ENCODE results near the gene PCDH11Y. TPM values are rescaled to one million over a fixed set of nuclear protein-coding genes. Genes with fewer than 3 reads are reported as not detected.
"Not testable (repeated sequence)": the region's sequence is repeated elsewhere in the genome, so short reads cannot be mapped to it uniquely, and the experiment has no call there.

Gene PCDH11Y
- total RNA-seq, 1 donor, result not detected

GRCh38 chrY:5324931-5325330 is 324.8 kb downstream of the PCDH11Y start:
- not testable (repeated sequence) for H3K27ac ChIP-seq (ENCODE audit: low read depth, low read length); DNase-seq (ENCODE audit: insufficient read length, low spot score, missing footprints); H4K20me1 ChIP-seq (ENCODE audit: insufficient read depth, low read length); H3K4me2 ChIP-seq (ENCODE audit: insufficient read depth, low read length); H3K9me3 ChIP-seq (ENCODE audit: low read depth, low read length); H3K36me3 ChIP-seq (ENCODE audit: insufficient read depth, low read length); H3K27me3 ChIP-seq (ENCODE audit: insufficient read depth, low read length); H2AFZ ChIP-seq (ENCODE audit: low read length); H3K79me2 ChIP-seq (ENCODE audit: insufficient read depth, low read length); H3K4me1 ChIP-seq (ENCODE audit: insufficient read depth, low read length); H3K4me3 ChIP-seq (ENCODE audit: insufficient read depth, low read length)

GRCh38 chrY:5342220-5342619 is 342.1 kb downstream of the PCDH11Y start:
- not testable (repeated sequence) for H3K4me3 ChIP-seq (ENCODE audit: insufficient read depth, low read length); H3K27me3 ChIP-seq (ENCODE audit: insufficient read depth, low read length); H3K36me3 ChIP-seq (ENCODE audit: insufficient read depth, low read length); H3K27ac ChIP-seq (ENCODE audit: low read depth, low read length); H3K9me3 ChIP-seq (ENCODE audit: low read depth, low read length); H3K4me2 ChIP-seq (ENCODE audit: insufficient read depth, low read length); H2AFZ ChIP-seq (ENCODE audit: low read length); H3K4me1 ChIP-seq (ENCODE audit: insufficient read depth, low read length); DNase-seq (ENCODE audit: insufficient read length, low spot score, missing footprints); H4K20me1 ChIP-seq (ENCODE audit: insufficient read depth, low read length); H3K79me2 ChIP-seq (ENCODE audit: insufficient read depth, low read length)

- not testable (repeated sequence) for H4K20me1 ChIP-seq (ENCODE audit: insufficient read depth, low read length); H3K4me3 ChIP-seq (ENCODE audit: insufficient read depth, low read length); H3K4me1 ChIP-seq (ENCODE audit: insufficient read depth, low read length); H3K27me3 ChIP-seq (ENCODE audit: insufficient read depth, low read length); H3K27ac ChIP-seq (ENCODE audit: low read depth, low read length); H2AFZ ChIP-seq (ENCODE audit: low read length); H3K9me3 ChIP-seq (ENCODE audit: low read depth, low read length); H3K36me3 ChIP-seq (ENCODE audit: insufficient read depth, low read length); H3K79me2 ChIP-seq (ENCODE audit: insufficient read depth, low read length); DNase-seq (ENCODE audit: insufficient read length, low spot score, missing footprints); H3K4me2 ChIP-seq (ENCODE audit: insufficient read depth, low read length)
These were observed 543.6 kb downstream of the PCDH11Y start for GRCh38 chrY:5543705-5544104.

- H2AFZ ChIP-seq (ENCODE audit: low read length); H3K27ac ChIP-seq (ENCODE audit: low read depth, low read length); H3K4me2 ChIP-seq (ENCODE audit: insufficient read depth, low read length); DNase-seq (ENCODE audit: insufficient read length, low spot score, missing footprints); H3K4me3 ChIP-seq (ENCODE audit: insufficient read depth, low read length); H3K9me3 ChIP-seq (ENCODE audit: low read depth, low read length); H3K4me1 ChIP-seq (ENCODE audit: insufficient read depth, low read length); H3K36me3 ChIP-seq (ENCODE audit: insufficient read depth, low read length); H3K27me3 ChIP-seq (ENCODE audit: insufficient read depth, low read length); H4K20me1 ChIP-seq (ENCODE audit: insufficient read depth, low read length); H3K79me2 ChIP-seq (ENCODE audit: insufficient read depth, low read length): not testable (repeated sequence)
These were observed 638.5 kb downstream of the PCDH11Y start for GRCh38 chrY:5638589-5638988.

- not testable (repeated sequence) for H3K79me2 ChIP-seq (ENCODE audit: insufficient read depth, low read length); H3K27me3 ChIP-seq (ENCODE audit: insufficient read depth, low read length); H3K36me3 ChIP-seq (ENCODE audit: insufficient read depth, low read length); H3K4me2 ChIP-seq (ENCODE audit: insufficient read depth, low read length); H3K4me3 ChIP-seq (ENCODE audit: insufficient read depth, low read length); H3K9me3 ChIP-seq (ENCODE audit: low read depth, low read length); H3K27ac ChIP-seq (ENCODE audit: low read depth, low read length); H4K20me1 ChIP-seq (ENCODE audit: insufficient read depth, low read length); H3K4me1 ChIP-seq (ENCODE audit: insufficient read depth, low read length); H2AFZ ChIP-seq (ENCODE audit: low read length); DNase-seq (ENCODE audit: insufficient read length, low spot score, missing footprints)
These were observed 679.2 kb downstream of the PCDH11Y start for GRCh38 chrY:5679265-5679664.

- not testable (repeated sequence) for H3K4me3 ChIP-seq (ENCODE audit: insufficient read depth, low read length); H3K27me3 ChIP-seq (ENCODE audit: insufficient read depth, low read length); H3K4me1 ChIP-seq (ENCODE audit: insufficient read depth, low read length); H3K27ac ChIP-seq (ENCODE audit: low read depth, low read length); H4K20me1 ChIP-seq (ENCODE audit: insufficient read depth, low read length); DNase-seq (ENCODE audit: insufficient read length, low spot score, missing footprints); H3K9me3 ChIP-seq (ENCODE audit: low read depth, low read length); H3K79me2 ChIP-seq (ENCODE audit: insufficient read depth, low read length); H3K4me2 ChIP-seq (ENCODE audit: insufficient read depth, low read length); H3K36me3 ChIP-seq (ENCODE audit: insufficient read depth, low read length); H2AFZ ChIP-seq (ENCODE audit: low read length)
These were observed 708.6 kb downstream of the PCDH11Y start for GRCh38 chrY:5708727-5709126.

- not testable (repeated sequence) for H3K36me3 ChIP-seq (ENCODE audit: insufficient read depth, low read length); H3K9me3 ChIP-seq (ENCODE audit: low read depth, low read length); H3K4me1 ChIP-seq (ENCODE audit: insufficient read depth, low read length); H3K27me3 ChIP-seq (ENCODE audit: insufficient read depth, low read length); DNase-seq (ENCODE audit: insufficient read length, low spot score, missing footprints); H2AFZ ChIP-seq (ENCODE audit: low read length); H3K4me2 ChIP-seq (ENCODE audit: insufficient read depth, low read length); H3K27ac ChIP-seq (ENCODE audit: low read depth, low read length); H3K4me3 ChIP-seq (ENCODE audit: insufficient read depth, low read length); H3K79me2 ChIP-seq (ENCODE audit: insufficient read depth, low read length); H4K20me1 ChIP-seq (ENCODE audit: insufficient read depth, low read length)
These were observed 709.8 kb downstream of the PCDH11Y start for GRCh38 chrY:5709788-5710381.

GRCh38 chrY:5761403-5761802 is 761.3 kb downstream of the PCDH11Y start:
- H3K4me3 ChIP-seq (ENCODE audit: insufficient read depth, low read length); H3K4me2 ChIP-seq (ENCODE audit: insufficient read depth, low read length); DNase-seq (ENCODE audit: insufficient read length, low spot score, missing footprints); H3K27ac ChIP-seq (ENCODE audit: low read depth, low read length); H3K27me3 ChIP-seq (ENCODE audit: insufficient read depth, low read length); H3K36me3 ChIP-seq (ENCODE audit: insufficient read depth, low read length); H4K20me1 ChIP-seq (ENCODE audit: insufficient read depth, low read length); H3K79me2 ChIP-seq (ENCODE audit: insufficient read depth, low read length); H2AFZ ChIP-seq (ENCODE audit: low read length); H3K9me3 ChIP-seq (ENCODE audit: low read depth, low read length); H3K4me1 ChIP-seq (ENCODE audit: insufficient read depth, low read length): not testable (repeated sequence)

- not testable (repeated sequence) for H3K9me3 ChIP-seq (ENCODE audit: low read depth, low read length); H3K27ac ChIP-seq (ENCODE audit: low read depth, low read length); H3K4me1 ChIP-seq (ENCODE audit: insufficient read depth, low read length); H3K4me3 ChIP-seq (ENCODE audit: insufficient read depth, low read length); H3K36me3 ChIP-seq (ENCODE audit: insufficient read depth, low read length); H3K4me2 ChIP-seq (ENCODE audit: insufficient read depth, low read length); H3K79me2 ChIP-seq (ENCODE audit: insufficient read depth, low read length); H4K20me1 ChIP-seq (ENCODE audit: insufficient read depth, low read length); DNase-seq (ENCODE audit: insufficient read length, low spot score, missing footprints); H3K27me3 ChIP-seq (ENCODE audit: insufficient read depth, low read length); H2AFZ ChIP-seq (ENCODE audit: low read length)
These were observed 776.4 kb downstream of the PCDH11Y start for GRCh38 chrY:5776485-5776884.

Measured in osteoblast (primary cell).